ENCODE results near the gene TLE4.

The TLE4 gene

DNA sequence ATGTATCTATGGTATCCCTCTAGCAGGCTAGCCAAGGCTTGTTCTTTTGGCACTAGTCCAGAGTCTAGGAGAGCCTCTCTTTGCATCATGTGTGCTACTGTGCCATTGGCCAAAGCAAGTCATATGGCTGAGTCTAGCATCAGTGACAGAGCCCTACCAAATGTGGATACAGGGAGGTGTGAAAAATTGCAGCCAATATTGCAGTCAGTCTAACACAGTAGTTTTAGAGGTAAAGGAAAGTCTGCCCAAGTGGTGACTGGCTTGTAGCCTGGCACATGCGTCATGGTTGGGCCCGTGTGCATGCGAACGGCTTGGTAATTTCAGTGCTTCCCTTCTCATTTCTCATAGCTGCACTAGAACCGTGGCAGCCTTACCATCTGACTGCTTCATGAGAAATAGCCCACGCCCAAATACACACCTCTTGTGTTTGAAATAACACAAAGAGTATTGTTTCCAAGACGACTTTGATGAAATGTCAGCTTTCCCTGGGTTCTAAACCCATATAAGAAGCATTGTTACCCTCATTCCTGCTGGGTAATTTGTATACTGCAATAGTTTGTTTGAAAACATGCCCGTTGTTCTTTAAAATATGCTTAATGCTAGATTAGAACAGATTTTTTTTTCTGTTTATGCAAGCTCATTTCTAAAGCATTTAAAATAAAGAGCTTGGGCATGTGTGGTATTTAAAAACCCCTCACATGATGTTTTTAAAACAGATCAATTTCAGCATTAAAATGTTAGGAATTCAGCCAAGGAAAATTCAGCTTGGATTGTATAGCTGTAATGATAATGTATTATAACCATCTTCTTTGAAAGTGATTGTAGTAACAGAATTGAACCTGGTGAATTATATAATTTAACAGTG is 113.2 kb downstream of the TLE4 start:
- DNase-seq (ENCODE audit: low read depth in 1 of 2, low spot score in 1 of 2), result no peak

GRCh38 chr9:79685577-79685976 is 113.8 kb downstream of the TLE4 start:
- no peak for DNase-seq (ENCODE audit: low read depth in 1 of 2, low spot score in 1 of 2)

DNA sequence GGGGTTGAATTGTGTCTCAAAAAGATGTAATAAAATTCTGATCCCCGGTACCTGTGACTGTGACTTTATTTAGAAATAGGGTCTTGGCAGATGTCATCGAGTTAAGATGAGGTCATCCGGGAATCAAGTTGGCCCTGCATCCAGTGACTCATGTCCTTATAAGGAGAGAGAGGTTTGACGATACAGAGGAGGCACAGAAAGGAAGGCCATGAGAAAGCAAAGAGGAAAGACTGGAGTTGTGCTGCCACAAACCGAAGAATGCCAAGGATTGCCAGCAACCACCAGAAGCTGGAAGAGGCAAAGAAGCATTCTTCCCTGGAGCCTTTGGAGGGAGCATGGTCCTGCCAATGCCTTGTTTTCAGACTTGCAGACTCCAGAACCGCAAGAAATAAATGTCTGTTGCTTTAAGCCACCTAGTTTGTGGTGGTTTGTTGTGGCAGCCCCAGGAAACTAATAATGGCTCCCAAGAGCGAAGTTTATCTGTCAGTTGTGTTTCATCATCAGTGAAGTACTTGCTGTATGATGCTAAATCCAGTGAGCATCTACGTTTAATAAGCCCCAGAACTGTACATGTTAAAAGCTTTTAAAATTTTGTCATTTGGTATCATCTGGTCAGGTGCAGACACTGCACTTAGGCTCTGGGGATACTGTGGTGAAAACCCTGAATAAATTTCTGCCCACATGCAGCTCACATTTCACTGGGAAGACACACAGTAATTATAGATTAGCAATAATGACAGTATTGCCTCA is 114.8 kb downstream of the TLE4 start:
- DNase-seq (ENCODE audit: low read depth in 1 of 2, low spot score in 1 of 2), result no peak

GRCh38 chr9:79687131-79687447 is 115.3 kb downstream of the TLE4 start:
- DNase-seq (ENCODE audit: low read depth in 1 of 2, low spot score in 1 of 2), result no peak

DNA sequence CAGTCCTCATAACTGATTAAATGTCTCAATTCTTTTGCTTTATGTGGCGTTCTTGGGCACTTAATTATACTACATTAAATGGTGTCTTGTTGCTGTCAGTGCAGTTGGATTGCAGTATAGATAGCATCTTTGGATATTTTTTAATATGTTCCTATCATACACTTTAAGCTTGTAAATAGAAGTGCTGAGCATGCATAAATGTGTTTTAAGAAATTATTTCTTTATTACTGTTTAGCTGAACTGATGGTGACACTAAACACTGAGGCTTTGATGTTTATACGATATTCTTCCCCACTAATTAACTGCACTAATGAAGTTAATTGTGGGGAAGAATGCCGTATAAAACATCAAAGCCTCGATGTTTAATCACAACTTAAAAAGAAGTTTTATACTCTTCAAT is 116.6 kb downstream of the TLE4 start:
- DNase-seq (ENCODE audit: low read depth in 1 of 2, low spot score in 1 of 2), result no peak

- no peak for DNase-seq (ENCODE audit: low read depth in 1 of 2, low spot score in 1 of 2)
These were observed 117.8 kb downstream of the TLE4 start for GRCh38 chr9:79689576-79689975.

GRCh38 chr9:79691496-79691895 is 119.7 kb downstream of the TLE4 start:
- no peak for DNase-seq (ENCODE audit: low read depth in 1 of 2, low spot score in 1 of 2)

DNA sequence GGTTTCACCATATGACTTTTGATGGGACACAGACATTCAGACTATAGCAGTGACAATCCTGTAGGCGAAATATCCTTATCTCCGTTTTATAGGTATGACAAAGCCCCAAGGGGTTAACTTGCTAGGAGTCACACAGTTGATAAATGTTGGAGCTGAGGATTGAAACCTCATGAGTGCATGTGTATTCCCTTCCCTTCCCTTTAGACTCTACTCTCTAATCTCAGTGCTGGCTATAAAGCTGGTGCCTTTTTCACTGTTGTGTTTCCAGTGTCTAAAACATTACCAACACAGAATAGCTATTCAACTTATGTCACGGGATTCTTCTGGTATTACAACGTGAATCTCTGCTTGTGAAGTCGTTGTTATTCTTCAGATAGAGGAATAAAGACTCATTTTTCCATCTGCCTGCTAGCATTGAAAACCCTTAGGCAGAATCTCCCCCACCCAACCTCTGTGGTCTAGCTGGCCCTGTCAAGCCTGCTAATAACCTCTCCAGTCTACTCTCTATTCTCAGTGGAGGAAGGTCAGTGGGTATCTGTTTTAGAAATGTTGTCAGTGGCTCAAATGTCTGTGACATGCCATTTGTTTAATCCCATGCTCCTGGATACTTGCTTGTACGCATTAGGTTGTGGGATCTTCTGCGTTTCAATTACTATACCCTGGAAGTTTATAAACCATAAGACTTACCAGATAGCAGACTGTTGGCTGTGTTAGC is 121.2 kb downstream of the TLE4 start:
- no peak for DNase-seq (ENCODE audit: low read depth in 1 of 2, low spot score in 1 of 2)

- no peak for DNase-seq (ENCODE audit: low read depth in 1 of 2, low spot score in 1 of 2)
These were observed 122.0 kb downstream of the TLE4 start for GRCh38 chr9:79693750-79694149.

DNA sequence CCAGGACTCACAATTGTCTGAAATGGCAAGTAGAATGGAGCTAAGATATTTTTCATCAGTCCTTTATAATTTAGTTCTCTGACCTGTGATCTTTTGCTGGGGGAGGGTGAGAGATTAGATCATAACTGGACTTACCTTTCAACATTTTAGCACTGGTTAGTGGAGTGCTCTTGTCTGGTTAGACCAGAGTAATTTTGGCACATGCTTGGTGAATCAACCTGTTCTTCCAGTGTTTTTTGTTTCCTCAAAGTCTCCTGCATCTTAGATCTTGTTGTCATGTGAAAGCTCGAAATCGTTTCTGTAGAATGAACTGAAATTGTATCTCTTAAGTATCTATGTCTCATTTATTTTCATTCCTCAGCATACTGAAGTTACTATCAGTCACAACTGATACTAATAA is 122.4 kb downstream of the TLE4 start:
- DNase-seq (ENCODE audit: low read depth in 1 of 2, low spot score in 1 of 2), result no peak

DNA sequence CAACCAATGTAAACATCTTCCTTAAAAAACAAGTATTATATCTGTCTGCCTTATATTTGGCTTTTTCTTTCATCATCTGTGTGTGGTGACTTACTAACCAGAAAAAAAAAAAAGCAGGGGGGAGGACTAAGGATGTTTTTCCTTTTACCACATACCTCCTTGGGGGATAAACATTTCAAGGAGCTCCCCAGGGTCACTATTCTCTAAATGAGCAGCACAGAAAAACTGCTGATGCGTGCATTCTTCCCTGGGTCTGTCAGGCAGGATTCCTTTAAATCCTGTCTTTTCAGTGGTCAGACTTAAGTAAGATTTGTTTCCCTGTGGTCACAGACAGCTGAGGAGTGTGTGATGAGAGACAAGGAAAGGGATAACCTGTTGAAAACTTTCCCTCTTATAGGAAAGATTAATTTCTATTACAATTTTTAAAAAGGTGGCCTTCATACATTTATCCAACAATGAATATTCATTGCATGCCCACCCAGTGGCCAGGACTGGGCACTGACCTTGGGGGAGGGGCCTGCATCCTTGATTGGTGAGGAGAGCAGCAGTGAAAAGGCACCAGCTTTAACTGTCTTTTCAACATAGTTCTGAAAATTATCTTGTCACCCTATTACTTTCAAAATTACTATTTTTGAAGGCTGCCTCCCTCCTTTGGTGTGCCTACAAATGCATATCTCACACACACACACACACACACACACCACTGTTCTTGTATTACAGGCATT is 123.1 kb downstream of the TLE4 start:
- no peak for DNase-seq (ENCODE audit: low read depth in 1 of 2, low spot score in 1 of 2)

DNA sequence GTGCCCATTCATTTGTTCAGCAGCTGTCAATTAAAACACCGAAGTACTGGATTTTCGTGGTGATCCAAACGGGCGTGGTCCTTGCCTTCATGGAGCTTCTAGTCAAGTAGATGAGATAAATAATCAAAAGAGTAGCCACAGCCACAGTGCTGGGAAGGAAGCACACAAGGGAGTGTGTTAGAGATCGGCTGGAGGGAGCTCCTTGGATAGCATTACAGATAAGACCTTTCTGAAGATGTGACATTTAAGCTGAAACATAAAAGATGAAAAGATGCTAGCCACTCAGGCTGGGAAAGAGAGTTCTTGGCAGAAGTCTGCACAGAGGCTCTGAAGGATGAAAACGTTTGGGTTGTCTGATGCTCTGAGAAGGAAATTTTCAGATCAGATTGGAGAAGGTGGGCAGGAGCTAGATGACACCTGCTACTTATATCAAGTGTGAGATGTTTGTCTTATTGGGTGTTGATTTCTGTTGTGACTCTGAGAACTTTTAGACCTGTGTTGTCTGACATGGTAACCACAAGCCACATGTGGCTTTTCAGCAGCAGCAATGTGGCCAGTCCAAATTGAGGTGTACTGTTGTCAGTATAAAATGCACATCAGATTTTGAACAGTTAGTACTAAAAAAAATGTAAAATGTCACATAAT is 123.9 kb downstream of the TLE4 start:
- DNase-seq (ENCODE audit: low read depth in 1 of 2, low spot score in 1 of 2), result no peak

DNA sequence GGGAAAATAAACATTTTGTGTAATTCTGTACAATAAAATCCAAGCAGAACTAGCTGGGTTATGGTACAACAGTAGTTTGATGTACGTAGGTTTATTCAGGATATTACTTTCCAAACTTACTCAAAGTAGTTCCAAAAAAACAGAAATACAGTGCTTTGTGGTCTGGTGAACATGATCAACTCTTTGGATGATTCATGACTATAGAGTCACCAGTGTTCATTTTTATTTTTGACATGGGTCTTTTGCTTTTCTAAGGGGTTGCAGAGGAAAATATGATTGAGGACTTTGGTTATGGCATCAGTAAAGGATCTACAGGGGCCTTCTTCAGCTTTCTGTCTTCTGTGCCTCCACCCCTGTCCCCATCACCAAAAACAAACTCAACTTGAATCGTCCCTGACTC is 127.2 kb downstream of the TLE4 start:
- DNase-seq (ENCODE audit: low read depth in 1 of 2, low spot score in 1 of 2), result no peak

DNA sequence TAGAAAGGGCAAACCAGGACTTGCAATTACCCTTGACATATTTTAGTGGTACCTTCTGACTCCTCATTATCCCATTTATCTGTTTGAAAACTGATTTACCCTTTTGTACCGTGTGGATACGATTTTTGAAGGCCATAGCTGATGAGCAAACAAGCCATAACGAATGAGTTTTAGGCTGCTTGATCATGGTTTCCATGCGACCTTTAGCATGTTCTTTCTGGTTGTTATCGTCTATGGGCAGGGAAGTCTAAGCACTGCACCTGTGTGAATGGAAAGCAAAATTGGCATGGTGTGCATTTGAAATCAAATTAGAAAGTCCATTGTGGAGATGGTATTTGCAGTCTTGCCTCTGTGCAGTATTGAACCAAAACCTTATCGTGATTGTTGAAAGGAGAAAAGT is 127.7 kb downstream of the TLE4 start:
- DNase-seq (ENCODE audit: low read depth in 1 of 2, low spot score in 1 of 2), result no peak

DNA sequence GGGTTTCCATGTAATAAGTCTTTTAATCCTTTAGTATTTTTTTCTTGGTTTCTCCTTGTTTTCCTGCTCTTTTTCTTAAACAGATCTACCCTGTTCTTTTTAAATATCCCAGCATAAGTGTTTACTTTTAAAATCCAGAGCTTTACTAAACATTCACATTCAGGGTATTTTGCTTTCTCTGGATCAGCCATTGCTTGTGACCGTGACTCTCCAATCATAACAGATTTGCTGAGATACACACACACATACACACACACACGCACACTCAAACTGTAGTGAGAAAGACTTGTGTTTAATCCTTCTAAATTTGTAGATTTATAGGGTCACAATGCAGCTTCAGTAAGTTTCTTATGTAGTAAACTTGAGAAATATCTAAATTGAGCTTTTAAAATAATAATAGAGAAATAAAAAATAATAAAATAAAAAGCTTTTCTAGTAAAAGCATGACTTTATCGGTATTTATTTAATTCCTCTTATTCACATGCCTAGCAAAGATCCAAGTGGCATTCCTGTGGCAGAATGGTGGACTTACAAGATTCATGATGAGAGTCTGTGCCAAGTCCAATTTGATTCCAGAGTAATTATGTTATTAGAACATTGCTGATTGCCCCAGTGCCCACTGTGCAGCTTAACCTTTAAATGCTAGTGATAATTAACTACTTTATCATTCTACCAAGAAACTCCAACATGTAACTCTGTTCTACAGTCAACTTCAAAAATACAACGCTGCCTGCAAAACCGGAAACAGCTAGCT is 129.0 kb downstream of the TLE4 start:
- no peak for DNase-seq (ENCODE audit: low read depth in 1 of 2, low spot score in 1 of 2)

- no peak for DNase-seq (ENCODE audit: low read depth in 1 of 2, low spot score in 1 of 2)
These were observed 129.9 kb downstream of the TLE4 start for GRCh38 chr9:79701651-79702050.

- no peak for DNase-seq (ENCODE audit: low read depth in 1 of 2, low spot score in 1 of 2)
These were observed 133.9 kb downstream of the TLE4 start for GRCh38 chr9:79705704-79706103.

DNA sequence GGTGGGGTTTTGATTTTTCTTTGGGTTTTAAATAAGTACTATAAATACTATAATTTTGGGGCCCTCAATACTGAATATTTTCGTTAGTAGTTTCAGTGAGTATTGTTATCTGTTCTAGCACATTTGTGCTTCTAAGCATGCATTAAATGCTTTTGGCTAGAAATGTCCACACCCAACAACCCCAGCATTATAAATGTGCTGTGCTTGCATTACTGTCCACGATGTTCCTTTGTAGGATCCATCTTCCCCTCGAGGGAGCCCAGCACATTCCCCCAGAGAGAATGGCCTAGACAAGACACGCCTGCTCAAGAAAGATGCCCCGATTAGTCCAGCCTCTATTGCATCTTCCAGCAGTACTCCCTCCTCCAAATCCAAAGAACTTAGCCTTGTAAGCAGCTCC is 134.7 kb downstream of the TLE4 start:
- DNase-seq (ENCODE audit: low read depth in 1 of 2, low spot score in 1 of 2), result no peak

DNA sequence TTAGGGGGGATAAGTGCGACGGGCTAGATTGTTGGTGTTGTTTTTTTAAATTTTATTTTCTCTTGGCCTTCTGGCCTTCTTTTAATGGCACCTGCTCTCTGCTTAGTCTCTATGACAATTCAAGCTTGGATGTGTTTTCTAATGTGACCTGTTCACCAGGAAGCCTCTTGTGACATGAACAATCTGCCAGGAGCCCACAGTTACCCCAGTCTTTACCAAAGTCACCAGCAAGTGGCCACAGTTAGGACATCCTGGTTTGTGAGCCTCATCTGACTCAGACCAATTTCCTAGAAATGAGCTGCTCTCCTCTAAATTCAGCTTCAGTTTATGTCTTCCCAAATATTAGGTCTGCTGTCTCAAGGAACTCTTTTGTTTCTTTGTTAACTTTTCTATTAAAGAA is 135.8 kb downstream of the TLE4 start:
- DNase-seq (ENCODE audit: low read depth in 1 of 2, low spot score in 1 of 2), result no peak

- no peak for DNase-seq (ENCODE audit: low read depth in 1 of 2, low spot score in 1 of 2)
These were observed 136.8 kb downstream of the TLE4 start for GRCh38 chr9:79708541-79708940.
